Subcutaneous adipose tissue (tissue), 4 donors: Measurements from ENCODE around the gene PDCD11. TPM values are rescaled to one million over a fixed set of nuclear protein-coding genes. Genes with fewer than 3 reads are reported as not detected.

ENCODE experiments used
- CTCF ChIP-seq: fragments of 450-650 bp; IDR thresholded peaks from one replicate; pipeline ENCODE4 v1.5.1; 2016; ENCODE audit warnings: low read depth, mild to moderate bottlenecking, control low read depth, antibody characterized with exemption, moderate library complexity
- total RNA-seq, 4 donors: library from RNA; depleted of rRNA; stranded (reverse); fragments of >200 nt; gene quantifications; one replicate each; pipeline ENCODE4 v1.1.0, GENCODE V29; 2016

PDCD11 gene
- total RNA-seq, 4 donors from 2014 or later: 12.2 to 15.2 (median 13.7) TPM

GRCh38 chr10:103367782-103368518 is 28.5 kb upstream of the PDCD11 start, which contains the start of gene TAF5:
Gene TAF5 (plus strand): TSS chr10:103367976. CDS start chr10:103367990, 14 bp downstream.
- TF ChIP-seq CTCF: no peak

GRCh38 chr10:103373544-103373943 is 22.9 kb upstream of the PDCD11 start:
- no peak for TF ChIP-seq CTCF

- TF ChIP-seq CTCF: no peak
These were observed 22.2 kb upstream of the PDCD11 start for GRCh38 chr10:103374263-103374662.

GRCh38 chr10:103382769-103383168 is 13.7 kb upstream of the PDCD11 start:
- no peak for TF ChIP-seq CTCF

- no peak for TF ChIP-seq CTCF
These were observed 2.2 kb upstream of the PDCD11 start for GRCh38 chr10:103394180-103394579.

- no peak for TF ChIP-seq CTCF
These were observed 716 bp upstream of the PDCD11 start for GRCh38 chr10:103395754-103396066.

DNA sequence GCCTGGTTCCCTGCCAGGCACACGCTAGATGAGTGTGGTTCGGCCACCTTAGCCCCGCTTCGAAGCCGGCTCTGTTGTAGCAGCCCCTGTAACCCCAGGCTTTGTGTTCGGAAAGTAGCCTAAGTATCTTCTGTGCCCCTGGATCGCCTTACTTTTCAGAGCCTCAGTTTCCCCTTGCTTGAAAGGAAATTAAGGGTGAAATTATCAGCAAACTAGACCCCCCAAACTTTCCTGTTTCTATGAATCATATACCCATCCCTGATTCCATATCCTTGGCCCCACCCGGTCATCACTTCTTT is 312 bp downstream of the PDCD11 start:
- TF ChIP-seq CTCF: no peak
